Epithelial cell of proximal tubule (primary cell): Measurements from ENCODE around the gene GRIP1. TPM values are rescaled to one million over a fixed set of nuclear protein-coding genes. Genes with fewer than 3 reads are reported as not detected.
A peak's percentile ranks its signal among the peaks of the same experiment; 100 is the strongest.

ENCODE experiments used
- DNase-seq: peaks from one replicate; pipeline ENCODE4 v3.0.0-alpha.2; 2011; ENCODE audit warnings: low read depth
- H3K4me3 ChIP-seq: 2 replicates; pipeline ENCODE4 v1.5.1; 2011; ENCODE audit warnings: low read depth, mild to moderate bottlenecking, low read length
- CTCF ChIP-seq: conservative IDR thresholded peaks from 2 replicates; pipeline ENCODE4 v1.5.1; 2012; ENCODE audit warnings: low read depth, mild to moderate bottlenecking, low read length
- total RNA-seq: library from RNA; depleted of rRNA; stranded (reverse); fragments of >200 nt; gene quantifications from 2 replicates; pipeline ENCODE4 v1.2.3, GENCODE V29; 2015

The GRIP1 gene
- total RNA-seq, 1 donor from 2014 or later = 1.5 TPM

GRCh38 chr12:66352899-66353298 lies 326.0 kb downstream of the GRIP1 start:
- TF ChIP-seq CTCF = no peak
- DNase-seq = no peak
- no peak overlapping the region for H3K4me3 ChIP-seq

- H3K4me3 ChIP-seq = no peak overlapping the region
- peak; percentile 66 for TF ChIP-seq CTCF
- no peak for DNase-seq
Measured at GRCh38 chr12:66352197-66352596, 326.7 kb downstream of the GRIP1 start.

- no peak overlapping the region for H3K4me3 ChIP-seq
- no peak for DNase-seq
- TF ChIP-seq CTCF = no peak
Measured at GRCh38 chr12:66351301-66351700, 327.6 kb downstream of the GRIP1 start.

GRCh38 chr12:66345956-66346355 lies 332.9 kb downstream of the GRIP1 start:
- no peak for DNase-seq
- no peak for TF ChIP-seq CTCF
- H3K4me3 ChIP-seq = no peak overlapping the region

- DNase-seq = no peak
- no peak overlapping the region for H3K4me3 ChIP-seq
- no peak for TF ChIP-seq CTCF
Measured at GRCh38 chr12:66345212-66345611, 333.7 kb downstream of the GRIP1 start.

- DNase-seq = no peak
- no peak for TF ChIP-seq CTCF
- no peak overlapping the region for H3K4me3 ChIP-seq
Measured at GRCh38 chr12:66341126-66341525, 337.8 kb downstream of the GRIP1 start.

GRCh38 chr12:66340131-66340530 lies 338.7 kb downstream of the GRIP1 start:
- no peak for DNase-seq
- H3K4me3 ChIP-seq = no peak overlapping the region
- TF ChIP-seq CTCF = no peak
